Measurements from ENCODE around the gene HIBADH.

Gene HIBADH

DNA sequence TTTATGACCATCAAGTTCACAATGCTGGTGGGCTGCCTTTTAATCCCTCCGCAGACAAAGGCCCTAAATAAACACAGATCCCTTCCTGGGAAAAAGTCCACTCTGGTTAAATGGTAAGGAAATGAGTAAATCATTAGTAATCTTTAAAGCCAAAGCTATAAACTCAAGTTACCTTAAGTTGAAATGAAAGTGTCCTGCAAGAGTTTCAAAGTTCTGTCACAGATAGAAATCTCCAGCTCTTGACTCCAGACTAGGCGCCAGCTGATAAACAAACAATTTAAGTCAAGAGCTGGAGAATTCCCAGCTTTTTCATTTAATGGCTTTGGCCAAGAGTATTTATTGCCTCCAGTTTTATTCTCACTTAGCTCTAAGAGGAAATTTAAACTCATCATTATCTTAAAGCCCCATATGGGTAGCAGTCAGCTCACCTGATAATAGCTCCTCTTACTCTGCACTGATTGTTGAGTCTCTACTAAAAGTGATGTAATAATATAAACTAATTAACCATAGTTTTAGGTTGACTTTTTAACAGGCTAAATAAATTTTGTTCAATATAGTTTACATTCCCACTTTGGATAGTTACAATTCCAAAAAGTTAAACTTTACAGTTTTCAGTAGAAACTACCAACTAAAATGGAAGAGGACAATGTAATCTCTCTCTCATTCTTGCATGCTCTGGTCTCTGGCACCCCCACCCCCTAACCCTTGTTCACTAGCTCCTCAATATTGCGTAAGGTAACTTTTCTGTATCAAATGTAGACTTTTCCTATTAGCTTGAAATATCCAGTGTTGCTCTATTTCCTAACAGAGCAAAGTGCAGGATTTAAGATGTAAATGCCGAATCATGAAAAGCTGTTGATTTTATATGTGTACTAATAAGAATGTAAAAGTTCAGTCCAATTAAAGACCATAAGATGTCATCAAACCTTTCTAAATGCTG is 56.1 kb downstream of the HIBADH start:
- TF ChIP-seq CTCF (IDR thresholded peaks at IDR 0.05; ENCODE audit: low read depth, low read length): no peak
- Histone ChIP-seq H3K4me1 (peaks cover 37% of the 10 kb centered on the region), H3K27me3 (no peaks in the 10 kb centered on the region), H3K4me3 (ENCODE audit: low read depth, low read length) (no peak overlapping the region), H3K9me3 (no peaks in the 10 kb centered on the region), H3K36me3 (no peaks in the 10 kb centered on the region)
- no peak for DNase-seq

- Histone ChIP-seq H3K9me3 (no peaks in the 10 kb centered on the region), H3K36me3 (no peaks in the 10 kb centered on the region), H3K4me1 (peaks cover 34% of the 10 kb centered on the region), H3K27me3 (no peaks in the 10 kb centered on the region), H3K4me3 (ENCODE audit: low read depth, low read length) (no peak overlapping the region; the same call in 1 of the 2 replicates)
- DNase-seq: no peak
- peak; percentile 70 for TF ChIP-seq CTCF (IDR thresholded peaks at IDR 0.05; ENCODE audit: low read depth, low read length)
Observed at GRCh38 chr7:27605689-27606269, 56.9 kb downstream of the HIBADH start.

DNA sequence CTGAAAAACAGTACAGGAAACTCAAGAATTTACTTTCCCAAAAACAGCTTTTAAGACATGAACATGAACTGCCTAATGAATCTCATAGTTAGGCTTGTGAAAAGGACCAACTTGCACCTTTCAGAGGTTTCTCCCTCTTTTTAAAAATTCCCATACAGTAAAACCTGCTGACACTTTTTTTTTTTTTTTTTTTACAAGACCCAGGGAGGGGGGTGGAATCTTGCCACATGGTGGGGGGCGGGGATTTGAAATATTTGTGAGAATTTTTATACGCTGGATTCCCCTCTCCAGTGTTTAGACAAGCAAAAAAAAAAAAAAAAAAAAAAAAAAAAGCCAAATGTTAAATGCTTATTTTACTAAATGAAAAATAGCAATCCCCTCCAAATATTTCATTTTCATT is 57.4 kb downstream of the HIBADH start:
- no peak overlapping the region; the same call in 1 of the 2 replicates for H3K4me3 ChIP-seq (ENCODE audit: low read depth, low read length)
- H3K4me1 ChIP-seq: peaks cover 29% of the 10 kb centered on the region
- H3K27me3 ChIP-seq: no peaks in the 10 kb centered on the region
- H3K36me3 ChIP-seq: no peaks in the 10 kb centered on the region
- no peak for TF ChIP-seq CTCF (IDR thresholded peaks at IDR 0.05; ENCODE audit: low read depth, low read length)
- DNase-seq: no peak
- H3K9me3 ChIP-seq: no peaks in the 10 kb centered on the region

DNA sequence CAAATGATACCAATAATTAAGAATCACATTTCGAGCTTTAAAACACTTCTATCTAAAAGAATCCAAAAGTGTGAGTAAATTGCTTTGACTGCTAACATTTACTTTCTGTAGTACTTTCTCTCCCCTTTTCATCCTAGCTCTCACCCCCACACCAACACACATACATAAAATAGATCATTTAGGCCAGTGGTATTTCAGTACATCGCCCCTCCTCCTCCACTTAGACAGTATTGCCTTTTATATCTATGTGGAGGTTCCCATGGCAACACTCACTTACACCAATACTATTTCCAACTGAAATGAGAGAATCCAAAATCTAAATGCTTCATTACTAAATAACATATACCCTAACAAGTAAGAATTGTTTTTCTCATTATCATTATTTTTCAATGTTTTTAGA is 58.9 kb downstream of the HIBADH start:
- H3K4me1 ChIP-seq: peaks cover 28% of the 10 kb centered on the region
- H3K36me3 ChIP-seq: no peaks in the 10 kb centered on the region
- DNase-seq: no peak
- H3K9me3 ChIP-seq: no peaks in the 10 kb centered on the region
- TF ChIP-seq CTCF (IDR thresholded peaks at IDR 0.05; ENCODE audit: low read depth, low read length): no peak
- H3K4me3 ChIP-seq (ENCODE audit: low read depth, low read length): no peak overlapping the region
- H3K27me3 ChIP-seq: no peaks in the 10 kb centered on the region

DNA sequence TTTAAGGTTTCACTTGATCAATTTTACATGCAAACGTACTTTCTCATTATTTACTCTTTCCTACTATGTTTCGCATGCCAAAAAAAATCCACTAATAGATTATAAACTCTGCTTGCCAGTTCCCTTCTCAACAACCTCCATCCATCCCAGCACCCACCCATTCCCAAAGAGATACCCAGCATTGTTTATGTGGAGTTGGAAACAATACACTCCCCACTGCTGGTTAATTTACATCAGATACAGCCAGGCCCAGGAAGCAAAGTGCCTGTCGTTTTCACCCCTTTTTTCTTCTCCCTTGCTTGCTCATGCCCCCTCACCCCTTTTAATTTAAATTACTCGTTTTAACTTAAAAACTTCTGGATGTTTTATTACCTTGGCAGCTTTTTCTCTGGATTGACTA is 59.9 kb downstream of the HIBADH start:
- H3K27me3 ChIP-seq: no peaks in the 10 kb centered on the region
- H3K9me3 ChIP-seq: no peaks in the 10 kb centered on the region
- no peak for TF ChIP-seq CTCF (IDR thresholded peaks at IDR 0.05; ENCODE audit: low read depth, low read length)
- no peak for DNase-seq
- H3K4me1 ChIP-seq: peaks cover 22% of the 10 kb centered on the region
- no peaks in the 10 kb centered on the region for H3K36me3 ChIP-seq
- no peak overlapping the region for H3K4me3 ChIP-seq (ENCODE audit: low read depth, low read length)

GRCh38 chr7:27601217-27601616 is 61.5 kb downstream of the HIBADH start:
- no peaks in the 10 kb centered on the region for H3K27me3 ChIP-seq
- no peak for TF ChIP-seq CTCF (IDR thresholded peaks at IDR 0.05; ENCODE audit: low read depth, low read length)
- no peak for DNase-seq
- H3K4me3 ChIP-seq (ENCODE audit: low read depth, low read length): no peak overlapping the region
- H3K36me3 ChIP-seq: no peaks in the 10 kb centered on the region
- H3K9me3 ChIP-seq: no peaks in the 10 kb centered on the region
- peaks cover 14% of the 10 kb centered on the region for H3K4me1 ChIP-seq
